Suprapubic skin (tissue), 3 donors: ENCODE results near the gene IDNK.

Experiments
- CTCF ChIP-seq, 2 donors: fragments of 200-600 bp in 1 of 2; fragments of 450-650 bp in 1 of 2; sonication (generic) in 1 of 2; IDR thresholded peaks; one replicate each; pipeline ENCODE4 v1.5.1; 2016 to 2019; ENCODE audit warnings: antibody characterized with exemption in 2 of 2, mild to moderate bottlenecking in 1 of 2, moderate library complexity in 1 of 2
- EP300 ChIP-seq: sonication (generic); formaldehyde crosslinking; IDR thresholded peaks from one replicate; pipeline ENCODE4 v1.6.1; 2017; ENCODE audit warnings: antibody characterized with exemption

GRCh38 chr9:83656032-83656680 lies 33.2 kb downstream of the IDNK start:
- TF ChIP-seq EP300 (no peak), CTCF (IDR thresholded peaks at IDR 0.05) (no peak)
